Mammary epithelial cell (primary cell): ENCODE data around the gene LAMTOR5.

Source experiments
- CTCF ChIP-seq, 2 donors: IDR thresholded peaks in 1 of 2; conservative IDR thresholded peaks in 1 of 2; 2 replicates each; pipeline ENCODE4 v1.5.1; 2011 to 2012; ENCODE audit warnings: inconsistent platforms in 2 of 2, low read length in 2 of 2, mild to moderate bottlenecking in 2 of 2, control low read depth in 1 of 2, low read depth in 1 of 2; ENCODE audit not compliant: insufficient read depth in 1 of 2; ENCODE audit errors: extremely low read depth in 1 of 2
- EZH2 ChIP-seq: IDR thresholded peaks from 2 replicates; pipeline ENCODE4 v1.6.1; 2012; ENCODE audit warnings: low read length, inconsistent platforms, borderline replicate concordance

GRCh38 chr1:110443451-110443850, 36.0 kb upstream of the LAMTOR5 start:
- TF ChIP-seq CTCF (conservative IDR thresholded peaks at IDR 0.05 in 1 of 2, IDR thresholded peaks at IDR 0.05 in 1 of 2; ENCODE audit: extremely low read depth in 1 of 2, insufficient read depth in 1 of 2, low read depth in 1 of 2, low read length in 2 of 2) (no peak), EZH2 (no peak)
